WI38 (cell line): ENCODE measurements around the gene G3BP2.

Experiments
- H3K4me3 ChIP-seq: 2 replicates; pipeline ENCODE4 v1.5.1; 2011; ENCODE audit warnings: low read depth, mild to moderate bottlenecking, control low read depth, low read length
- TF ChIP-seq, protein P1 (sequence below): IDR thresholded peaks from 2 replicates; pipeline ENCODE4 v1.5.1; 2012; ENCODE audit warnings: low read depth, mild to moderate bottlenecking, control low read depth, low read length

The G3BP2 gene

DNA sequence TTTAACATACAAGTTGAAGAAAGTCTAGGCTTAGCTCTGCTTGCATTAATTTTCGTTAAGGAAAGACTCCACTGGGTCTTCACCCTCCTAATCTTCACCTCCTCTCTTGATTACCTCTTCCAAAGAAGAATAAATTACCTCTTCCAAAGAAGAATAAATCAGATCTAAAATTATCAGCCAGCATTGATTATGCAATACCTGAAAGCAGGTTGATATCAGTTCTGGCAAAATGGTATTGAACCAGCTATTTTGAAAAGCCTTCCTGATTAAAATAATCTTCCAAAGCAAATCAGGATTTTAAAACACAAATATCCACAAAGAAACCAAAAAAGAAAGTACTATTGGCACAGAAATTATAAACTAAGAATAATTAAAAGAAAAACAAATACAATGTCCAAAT, 79.8 kb downstream of the G3BP2 start:
- TF ChIP-seq, protein P1, sequence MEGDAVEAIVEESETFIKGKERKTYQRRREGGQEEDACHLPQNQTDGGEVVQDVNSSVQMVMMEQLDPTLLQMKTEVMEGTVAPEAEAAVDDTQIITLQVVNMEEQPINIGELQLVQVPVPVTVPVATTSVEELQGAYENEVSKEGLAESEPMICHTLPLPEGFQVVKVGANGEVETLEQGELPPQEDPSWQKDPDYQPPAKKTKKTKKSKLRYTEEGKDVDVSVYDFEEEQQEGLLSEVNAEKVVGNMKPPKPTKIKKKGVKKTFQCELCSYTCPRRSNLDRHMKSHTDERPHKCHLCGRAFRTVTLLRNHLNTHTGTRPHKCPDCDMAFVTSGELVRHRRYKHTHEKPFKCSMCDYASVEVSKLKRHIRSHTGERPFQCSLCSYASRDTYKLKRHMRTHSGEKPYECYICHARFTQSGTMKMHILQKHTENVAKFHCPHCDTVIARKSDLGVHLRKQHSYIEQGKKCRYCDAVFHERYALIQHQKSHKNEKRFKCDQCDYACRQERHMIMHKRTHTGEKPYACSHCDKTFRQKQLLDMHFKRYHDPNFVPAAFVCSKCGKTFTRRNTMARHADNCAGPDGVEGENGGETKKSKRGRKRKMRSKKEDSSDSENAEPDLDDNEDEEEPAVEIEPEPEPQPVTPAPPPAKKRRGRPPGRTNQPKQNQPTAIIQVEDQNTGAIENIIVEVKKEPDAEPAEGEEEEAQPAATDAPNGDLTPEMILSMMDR = no peak
- H3K4me3 ChIP-seq = no peak overlapping the region
